ENCODE results near the gene KIF26A.

KIF26A gene

GRCh38 chr14:104134061-104134965 lies 4.1 kb upstream of the KIF26A start:
- TF ChIP-seq CTCF (conservative IDR thresholded peaks at IDR 0.05; ENCODE audit: low read depth): no peak
- CTCF ChIA-PET: no interaction called here
- H3K27ac ChIP-seq: no peak overlapping the region
- no peak for DNase-seq (ENCODE audit: low spot score)
- POLR2A ChIA-PET (ENCODE audit: low non-redundant PET): no interaction called here

GRCh38 chr14:104135121-104135903 lies 3.1 kb upstream of the KIF26A start:
- ChIA-PET CTCF (interaction anchor here (0.6 to 0.7 kb wide), 2 partner anchors 270 to 375 kb away, joined by 4 read pairs; no protein-coding TSS in a partner anchor), POLR2A (ENCODE audit: low non-redundant PET) (no interaction called here)
- H3K27ac ChIP-seq: no peak overlapping the region
- TF ChIP-seq CTCF (conservative IDR thresholded peaks at IDR 0.05; ENCODE audit: low read depth): no peak
- DNase-seq (ENCODE audit: low spot score): peak; percentile 53

GRCh38 chr14:104135904-104136471 lies 2.4 kb upstream of the KIF26A start:
- ChIA-PET POLR2A (ENCODE audit: low non-redundant PET) (no interaction called here), CTCF (interaction anchor here (0.7 kb wide), 1 partner anchor 269 kb away, joined by 4 read pairs; no protein-coding TSS in a partner anchor)
- no peak overlapping the region for H3K27ac ChIP-seq
- DNase-seq (ENCODE audit: low spot score): no peak
- TF ChIP-seq CTCF (conservative IDR thresholded peaks at IDR 0.05; ENCODE audit: low read depth): no peak

GRCh38 chr14:104136472-104137296 lies 1.7 kb upstream of the KIF26A start:
- ChIA-PET CTCF (interaction anchor here (0.6 to 1.4 kb wide), 3 partner anchors 425 to 428 kb away, joined by 3 to 29 read pairs (median 6); no protein-coding TSS in a partner anchor), POLR2A (ENCODE audit: low non-redundant PET) (no interaction called here)
- no peak overlapping the region for H3K27ac ChIP-seq
- TF ChIP-seq CTCF (conservative IDR thresholded peaks at IDR 0.05; ENCODE audit: low read depth): no peak
- no peak for DNase-seq (ENCODE audit: low spot score)

- peak; percentile 85 for TF ChIP-seq CTCF (conservative IDR thresholded peaks at IDR 0.05; ENCODE audit: low read depth)
- ChIA-PET POLR2A (ENCODE audit: low non-redundant PET) (no interaction called here), CTCF (interaction anchor here (0.6 to 1.4 kb wide), 12 partner anchors 43 to 437 kb away, joined by 3 to 29 read pairs (median 3); no protein-coding TSS in a partner anchor)
- H3K27ac ChIP-seq: peak overlapping the region; percentile 9; the same call in 1 of the 2 replicates
- peak; percentile 67 for DNase-seq (ENCODE audit: low spot score)
Observed at GRCh38 chr14:104137297-104138097, 890 bp upstream of the KIF26A start.

All from RWPE1 (cell line).